ENCODE results near the gene NSUN6. TPM values are rescaled to one million over a fixed set of nuclear protein-coding genes. Genes with fewer than 3 reads are reported as not detected.

Gene NSUN6
- total and polyA plus RNA-seq, 10 of the 15 experiments (the other 5 are each of a cell fraction or from before 2014, with no cell fraction given), result 10.2 to 25.0 (median 15.6) TPM

DNA sequence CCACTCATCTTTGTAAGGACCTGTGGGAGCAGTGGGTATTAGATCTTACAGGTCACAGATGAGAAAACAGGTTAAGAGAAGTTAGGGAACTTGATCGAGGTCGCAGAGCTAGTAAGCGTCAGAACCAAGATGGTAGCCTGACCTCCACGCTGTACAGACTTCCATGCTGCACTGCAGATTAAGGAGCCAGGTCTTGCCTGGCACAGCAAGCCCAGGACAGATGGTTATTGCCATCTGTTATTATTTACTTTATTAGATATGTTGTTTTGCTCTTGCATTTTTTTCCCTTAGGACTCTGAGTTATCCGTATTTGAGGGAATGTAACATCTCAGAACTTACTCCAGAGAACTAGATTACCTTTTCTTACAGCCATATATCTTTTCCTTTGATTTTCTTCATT is 147.2 kb downstream of the NSUN6 start:
- H3K9ac ChIP-seq (ENCODE audit: control insufficient read depth, insufficient read depth, low read length), result no peak overlapping the region
- H3K4me2 ChIP-seq (ENCODE audit: control insufficient read depth, insufficient read depth), result no peak overlapping the region
- no peaks in the 10 kb centered on the region for H4K20me1 ChIP-seq (ENCODE audit: control insufficient read depth, insufficient read depth)
- no peak overlapping the region for H3K27ac ChIP-seq (ENCODE audit: control insufficient read depth, insufficient read depth)
- DNase-seq (ENCODE audit: low read depth, low spot score), result no peak
- H3K79me2 ChIP-seq (ENCODE audit: control insufficient read depth, insufficient read depth, low read length), result no peaks in the 10 kb centered on the region
- FAIRE-seq, result no peak
- TF ChIP-seq, protein P1, sequence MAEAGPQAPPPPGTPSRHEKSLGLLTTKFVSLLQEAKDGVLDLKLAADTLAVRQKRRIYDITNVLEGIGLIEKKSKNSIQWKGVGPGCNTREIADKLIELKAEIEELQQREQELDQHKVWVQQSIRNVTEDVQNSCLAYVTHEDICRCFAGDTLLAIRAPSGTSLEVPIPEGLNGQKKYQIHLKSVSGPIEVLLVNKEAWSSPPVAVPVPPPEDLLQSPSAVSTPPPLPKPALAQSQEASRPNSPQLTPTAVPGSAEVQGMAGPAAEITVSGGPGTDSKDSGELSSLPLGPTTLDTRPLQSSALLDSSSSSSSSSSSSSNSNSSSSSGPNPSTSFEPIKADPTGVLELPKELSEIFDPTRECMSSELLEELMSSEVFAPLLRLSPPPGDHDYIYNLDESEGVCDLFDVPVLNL (IDR thresholded peaks at IDR 0.05; ENCODE audit: low read depth, low read length), result no peak
- TF ChIP-seq, protein P2, sequence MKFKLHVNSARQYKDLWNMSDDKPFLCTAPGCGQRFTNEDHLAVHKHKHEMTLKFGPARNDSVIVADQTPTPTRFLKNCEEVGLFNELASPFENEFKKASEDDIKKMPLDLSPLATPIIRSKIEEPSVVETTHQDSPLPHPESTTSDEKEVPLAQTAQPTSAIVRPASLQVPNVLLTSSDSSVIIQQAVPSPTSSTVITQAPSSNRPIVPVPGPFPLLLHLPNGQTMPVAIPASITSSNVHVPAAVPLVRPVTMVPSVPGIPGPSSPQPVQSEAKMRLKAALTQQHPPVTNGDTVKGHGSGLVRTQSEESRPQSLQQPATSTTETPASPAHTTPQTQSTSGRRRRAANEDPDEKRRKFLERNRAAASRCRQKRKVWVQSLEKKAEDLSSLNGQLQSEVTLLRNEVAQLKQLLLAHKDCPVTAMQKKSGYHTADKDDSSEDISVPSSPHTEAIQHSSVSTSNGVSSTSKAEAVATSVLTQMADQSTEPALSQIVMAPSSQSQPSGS (IDR thresholded peaks at IDR 0.05; ENCODE audit: low read length), result no peak
- no peak for TF ChIP-seq MTA2 (IDR thresholded peaks at IDR 0.05; ENCODE audit: low read depth)
- TF ChIP-seq, protein P3, sequence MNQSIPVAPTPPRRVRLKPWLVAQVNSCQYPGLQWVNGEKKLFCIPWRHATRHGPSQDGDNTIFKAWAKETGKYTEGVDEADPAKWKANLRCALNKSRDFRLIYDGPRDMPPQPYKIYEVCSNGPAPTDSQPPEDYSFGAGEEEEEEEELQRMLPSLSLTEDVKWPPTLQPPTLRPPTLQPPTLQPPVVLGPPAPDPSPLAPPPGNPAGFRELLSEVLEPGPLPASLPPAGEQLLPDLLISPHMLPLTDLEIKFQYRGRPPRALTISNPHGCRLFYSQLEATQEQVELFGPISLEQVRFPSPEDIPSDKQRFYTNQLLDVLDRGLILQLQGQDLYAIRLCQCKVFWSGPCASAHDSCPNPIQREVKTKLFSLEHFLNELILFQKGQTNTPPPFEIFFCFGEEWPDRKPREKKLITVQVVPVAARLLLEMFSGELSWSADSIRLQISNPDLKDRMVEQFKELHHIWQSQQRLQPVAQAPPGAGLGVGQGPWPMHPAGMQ (IDR thresholded peaks at IDR 0.05; ENCODE audit: borderline replicate concordance), result no peak
- TF ChIP-seq, protein P4, sequence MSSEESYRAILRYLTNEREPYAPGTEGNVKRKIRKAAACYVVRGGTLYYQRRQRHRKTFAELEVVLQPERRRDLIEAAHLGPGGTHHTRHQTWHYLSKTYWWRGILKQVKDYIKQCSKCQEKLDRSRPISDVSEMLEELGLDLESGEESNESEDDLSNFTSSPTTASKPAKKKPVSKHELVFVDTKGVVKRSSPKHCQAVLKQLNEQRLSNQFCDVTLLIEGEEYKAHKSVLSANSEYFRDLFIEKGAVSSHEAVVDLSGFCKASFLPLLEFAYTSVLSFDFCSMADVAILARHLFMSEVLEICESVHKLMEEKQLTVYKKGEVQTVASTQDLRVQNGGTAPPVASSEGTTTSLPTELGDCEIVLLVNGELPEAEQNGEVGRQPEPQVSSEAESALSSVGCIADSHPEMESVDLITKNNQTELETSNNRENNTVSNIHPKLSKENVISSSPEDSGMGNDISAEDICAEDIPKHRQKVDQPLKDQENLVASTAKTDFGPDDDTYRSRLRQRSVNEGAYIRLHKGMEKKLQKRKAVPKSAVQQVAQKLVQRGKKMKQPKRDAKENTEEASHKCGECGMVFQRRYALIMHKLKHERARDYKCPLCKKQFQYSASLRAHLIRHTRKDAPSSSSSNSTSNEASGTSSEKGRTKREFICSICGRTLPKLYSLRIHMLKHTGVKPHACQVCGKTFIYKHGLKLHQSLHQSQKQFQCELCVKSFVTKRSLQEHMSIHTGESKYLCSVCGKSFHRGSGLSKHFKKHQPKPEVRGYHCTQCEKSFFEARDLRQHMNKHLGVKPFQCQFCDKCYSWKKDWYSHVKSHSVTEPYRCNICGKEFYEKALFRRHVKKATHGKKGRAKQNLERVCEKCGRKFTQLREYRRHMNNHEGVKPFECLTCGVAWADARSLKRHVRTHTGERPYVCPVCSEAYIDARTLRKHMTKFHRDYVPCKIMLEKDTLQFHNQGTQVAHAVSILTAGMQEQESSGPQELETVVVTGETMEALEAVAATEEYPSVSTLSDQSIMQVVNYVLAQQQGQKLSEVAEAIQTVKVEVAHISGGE (CRISPR knock-in tag; IDR thresholded peaks at IDR 0.05), result no peak
- TF ChIP-seq TBL1XR1 (IDR thresholded peaks at IDR 0.05; ENCODE audit: low read depth, low read length), result no peak
- TF ChIP-seq EZH2 (IDR thresholded peaks at IDR 0.05; ENCODE audit: borderline replicate concordance, control insufficient read depth, low read depth, low read length), result no peak
- no peak for TF ChIP-seq HCFC1 (IDR thresholded peaks at IDR 0.05; ENCODE audit: low read length)
- TF ChIP-seq, protein P5, sequence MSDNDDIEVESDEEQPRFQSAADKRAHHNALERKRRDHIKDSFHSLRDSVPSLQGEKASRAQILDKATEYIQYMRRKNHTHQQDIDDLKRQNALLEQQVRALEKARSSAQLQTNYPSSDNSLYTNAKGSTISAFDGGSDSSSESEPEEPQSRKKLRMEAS (IDR thresholded peaks at IDR 0.05; ENCODE audit: low read depth, low read length), result no peak
- no peak for TF ChIP-seq CHD4 (IDR thresholded peaks at IDR 0.05)
- TF ChIP-seq HDAC2 (IDR thresholded peaks at IDR 0.05), result no peak
- no peak for TF ChIP-seq BACH1 (IDR thresholded peaks at IDR 0.05; ENCODE audit: borderline replicate concordance)
- no peak for TF ChIP-seq MXI1 (IDR thresholded peaks at IDR 0.05; ENCODE audit: low read depth, low read length)
- ChIA-PET SMC1A (ENCODE audit: uncharacterized antibody, unreplicated experiment) (interaction anchor here (2.3 to 5.0 kb wide), 2 partner anchors 81 to 104 kb away, joined by 9 to 21 read pairs; no protein-coding TSS in a partner anchor), POLR2A (interaction anchor here (0.6 kb wide), 1 partner anchor 155 kb away, joined by 4 read pairs; no protein-coding TSS in a partner anchor), CTCF (no interaction called here), RAD21 (ENCODE audit: unreplicated experiment) (no interaction called here)
- peaks cover 3% of the 10 kb centered on the region; the same call in 1 of the 2 replicates for H3K4me1 ChIP-seq (ENCODE audit: control insufficient read depth, insufficient read depth, low read length)
- in situ Hi-C loops (cut with MboI), result no loop called here
- H3K36me3 ChIP-seq (ENCODE audit: control insufficient read depth in 2 of 2, insufficient read depth in 2 of 2, low read length in 1 of 2), result no peaks in the 10 kb centered on the region
- no peak overlapping the region for H2AFZ ChIP-seq (ENCODE audit: control insufficient read depth, low read depth, low read length)
- 82% methylated on average over 5 of the region's 5 CpGs for WGBS (ENCODE audit: insufficient coverage, insufficient replicate concordance, low lambda C conversion rate, missing lambda C conversion rate)
- H3K9me3 ChIP-seq (replicated peaks; ENCODE audit: control insufficient read depth, insufficient read depth, low read length), result no peaks in the 10 kb centered on the region
- no peak overlapping the region for H3K4me3 ChIP-seq
- no peak for ATAC-seq
- H3K27me3 ChIP-seq (replicated peaks in 1 of 2; ENCODE audit: control insufficient read depth in 2 of 2, insufficient read depth in 2 of 2, low read length in 1 of 2), result no peaks in the 10 kb centered on the region
- BruUV-seq (replicated peaks), result no TSS peak
- intact Hi-C loops (cut with micrococcal nuclease; ENCODE audit: unreplicated experiment), result no loop called here

All from GM12878 (cell line).